GM21529 (cell line): ENCODE measurements around the gene ANP32B.

ENCODE experiments used
- ATAC-seq: cut with Tn5 transposase; IDR thresholded peaks from one replicate; pipeline ENCODE4 v1.9.1; 2021; ENCODE audit not compliant: unreplicated experiment

Gene ANP32B

GRCh38 chr9:98021306-98022040 lies 38.3 kb downstream of the ANP32B start:
- ATAC-seq = no peak

GRCh38 chr9:98022447-98022846 lies 39.3 kb downstream of the ANP32B start:
- no peak for ATAC-seq

GRCh38 chr9:98024702-98025101 lies 41.6 kb downstream of the ANP32B start:
- ATAC-seq = no peak

- no peak for ATAC-seq
These were observed 48.0 kb downstream of the ANP32B start for GRCh38 chr9:98031169-98031568.

- ATAC-seq = no peak
These were observed 48.8 kb downstream of the ANP32B start for GRCh38 chr9:98031935-98032334.

- ATAC-seq = peak; percentile 49
These were observed 51.7 kb downstream of the ANP32B start for GRCh38 chr9:98034593-98035546.

GRCh38 chr9:98037357-98037756 lies 54.2 kb downstream of the ANP32B start:
- no peak for ATAC-seq

- ATAC-seq = peak; percentile 51
These were observed 55.8 kb downstream of the ANP32B start for GRCh38 chr9:98038958-98039357.

GRCh38 chr9:98039607-98040017 lies 56.5 kb downstream of the ANP32B start:
- ATAC-seq = peak; percentile 44

GRCh38 chr9:98040212-98040611 lies 57.1 kb downstream of the ANP32B start:
- ATAC-seq = no peak

- no peak for ATAC-seq
These were observed 60.8 kb downstream of the ANP32B start for GRCh38 chr9:98043915-98044314.

GRCh38 chr9:98045234-98046179 lies 62.4 kb downstream of the ANP32B start:
- peak; percentile 93 for ATAC-seq

GRCh38 chr9:98046180-98046543 lies 63.0 kb downstream of the ANP32B start:
- no peak for ATAC-seq

GRCh38 chr9:98047002-98047401 lies 63.9 kb downstream of the ANP32B start:
- no peak for ATAC-seq

GRCh38 chr9:98049288-98050072 lies 66.3 kb downstream of the ANP32B start:
- no peak for ATAC-seq

- no peak for ATAC-seq
These were observed 67.2 kb downstream of the ANP32B start for GRCh38 chr9:98050351-98050750.

GRCh38 chr9:98054376-98054951 lies 71.3 kb downstream of the ANP32B start:
- no peak for ATAC-seq

- peak; percentile 96 for ATAC-seq
These were observed 73.4 kb downstream of the ANP32B start, which contains the start of gene NANS for GRCh38 chr9:98056269-98057137. NANS (plus strand) TSS chr9:98056732; CDS start chr9:98056809, 77 bp downstream.
